Heart right ventricle (tissue), 16 donors: ENCODE data around the gene CSTPP1. TPM values are rescaled to one million over a fixed set of nuclear protein-coding genes. Genes with fewer than 3 reads are reported as not detected.

Source experiments
- ATAC-seq, 8 donors: fragments of 200-7000 bp; cut with Tn5 transposase; one replicate each; pipeline ENCODE4 v1.9.1; 2020; ENCODE audit warnings: mild to moderate bottlenecking in 8 of 8, moderate library complexity in 8 of 8, moderate number of reproducible peaks in 1 of 8
- DNase-seq, 2 donors: peaks; one replicate each; pipeline ENCODE4 v3.0.0-alpha.2; 2020
- H3K27ac ChIP-seq, 10 donors: fragments of 200-600 bp; sonication (generic) in 2 of 10; one replicate each; pipeline versions ENCODE4 v1.5.0 to v1.8.0; 2020 to 2022; ENCODE audit warnings: mild to moderate bottlenecking in 3 of 10
- H3K27me3 ChIP-seq, 7 donors: fragments of 200-600 bp; one replicate each; pipeline ENCODE4 v1.8.0; 2021 to 2022; ENCODE audit warnings: mild to moderate bottlenecking in 2 of 7
- H3K36me3 ChIP-seq, 9 donors: fragments of 200-600 bp; sonication (generic) in 1 of 9; one replicate each; pipeline versions ENCODE4 v1.5.0 to v1.8.0; 2020 to 2022; ENCODE audit warnings: mild to moderate bottlenecking in 2 of 9
- H3K4me1 ChIP-seq, 9 donors: fragments of 200-600 bp; sonication (generic) in 1 of 9; one replicate each; pipeline versions ENCODE4 v1.5.0 to v1.8.0; 2020 to 2022; ENCODE audit warnings: mild to moderate bottlenecking in 4 of 9
- H3K4me3 ChIP-seq, 10 donors: fragments of 200-600 bp; sonication (generic) in 2 of 10; one replicate each; pipeline versions ENCODE4 v1.5.0 to v1.8.0; 2020 to 2022; ENCODE audit warnings: mild to moderate bottlenecking in 7 of 10, moderate library complexity in 2 of 10
- H3K9me3 ChIP-seq, 11 donors: fragments of 200-600 bp in 10 of 11; sonication (generic) in 2 of 11; one replicate each; pipeline versions ENCODE4 v1.5.0 to v1.8.0; 2013 to 2022; ENCODE audit warnings: mild to moderate bottlenecking in 2 of 11, control low read depth in 1 of 11, moderate library complexity in 1 of 11
- CTCF ChIP-seq, 9 donors: fragments of 200-600 bp; sonication (generic) in 2 of 9; IDR thresholded peaks; one replicate each; pipeline versions ENCODE4 v1.5.0 to v1.8.0; 2021 to 2022; ENCODE audit warnings: antibody characterized with exemption in 9 of 9, mild to moderate bottlenecking in 5 of 9, moderate library complexity in 1 of 9
- WGBS, 2 donors: extraction: QIAGEN DNeasy Blood & Tissue Kit; methylation state at CpG; one replicate each; pipeline ENCODE4 v1.1.7; 2013; ENCODE audit warnings: inconsistent platforms in 1 of 2; 5-methylcytosine and 5-hydroxymethylcytosine counted together
- intact Hi-C, 10 donors: fragments of 100-400 bp; cut with DNase I; formaldehyde crosslinking; loops; one replicate each; pipeline versions ENCODE4 v1.11.1 to v1.14.2; 2022
- polyA plus RNA-seq, 2 donors: library from polyadenylated mRNA; stranded (reverse); fragments of 200-250 nt; gene quantifications; one replicate each; pipeline ENCODE4 v1.2.3, GENCODE V29; 2013
- total RNA-seq, 10 donors: library from RNA; stranded (reverse); fragmentation: NEBNext Ultra II Directional in 3 of 10; extraction: Animal tissue kit (Norgen Biotek cat#: 25700) in 3 of 10; gene quantifications; one replicate each; pipeline versions ENCODE4 v1.2.1 to v1.2.4, GENCODE V29; 2021 to 2023
- donor health status: Arrhythmogenic right ventricular cardiomyopathy.
- donor health status: ischemic (EF 13 %, LVEDD 7.1; RV severe dilation, severe dysfunction).
- donor health status: healthy with polysubstance abuse.
- donor health status: DM: no; HTN: yes; CAD: no.
- donor health status: DM: no; HTN: no; CAD: no.
- donor health status: ischemic (EF 25% LVEDD 6.9; RV normal size, moderate dysfunction).
- donor health status: ischemic (EF 25% LVEDD 5.7; RV mildly dilated, moderate dysfunction).
- donor health status: healthy.
- donor health status: DM: yes; HTN: yes; CAD: no.
- donor health status: Ischemic cardiomyopathy.
- donor health status: ischemic (EF 35%, LVEDD 5.7; RV mildly dilated, moderate dysfunction).
- donor health status: nonischemic (EF 11% LVEDD 7.7; RV severe dilation, severe dysfunction).
- donor health status: DM: yes; HTN: yes; CAD: no.
- donor health status: PGD.
- donor health status: ischemic (EF 29% LVEDD 5.4; RV normal size, mild dysfunction).
- donor health status: nonischemic (EF 23%, LVEDD 6.1; RV moderate dilation, normal function).

CSTPP1 gene
- total and polyA plus RNA-seq, 12 donors: 10.2 to 26.7 (median 16.7) TPM

GRCh38 chr11:46914363-46914762 is 22.2 kb upstream of the CSTPP1 start:
- DNase-seq (peak in 1 of 2 donors; percentile 58), ATAC-seq (peak; percentile 39 to 85 (median 76))
- H3K27ac ChIP-seq: peak overlapping the region; percentile 41 to 91 (median 79)
- TF ChIP-seq CTCF (IDR thresholded peaks at IDR 0.05): no peak
- 30 to 43% methylated on average over 5 of the region's 5 CpGs for WGBS, 2 donors
- H3K4me1 ChIP-seq: peaks cover 5 to 65% (median 45%) of the 10 kb centered on the region in 9 donors
- no peaks in the 10 kb centered on the region for H3K36me3 ChIP-seq
- peaks cover 0 to 71% (median 7%) of the 10 kb centered on the region in 7 donors for H3K27me3 ChIP-seq
- H3K9me3 ChIP-seq: no peaks in the 10 kb centered on the region
- intact Hi-C loops: no loop called here
- no peak overlapping the region for H3K4me3 ChIP-seq

DNA sequence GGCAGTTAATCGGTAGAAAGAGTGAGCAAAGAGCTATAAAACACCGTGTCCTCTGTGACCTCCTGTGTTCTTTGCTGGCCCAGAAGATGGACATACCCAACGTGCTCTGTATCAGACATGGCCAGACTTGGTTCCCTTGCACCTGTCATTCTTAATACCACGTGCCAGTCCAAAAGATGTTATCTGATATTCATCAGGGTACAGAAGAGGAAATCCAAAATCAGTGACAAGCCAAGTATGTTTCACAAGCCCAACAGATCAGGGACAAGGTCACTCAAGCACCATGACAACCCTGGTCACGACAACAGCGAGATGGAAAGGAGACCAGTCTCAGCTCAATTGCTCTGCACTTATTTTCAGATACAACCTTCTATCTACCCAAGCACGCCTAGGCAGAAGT is 21.7 kb upstream of the CSTPP1 start:
- H3K4me3 ChIP-seq: no peak overlapping the region
- peak overlapping the region; percentile 41 to 91 (median 79) for H3K27ac ChIP-seq
- H3K4me1 ChIP-seq: peaks cover 5 to 70% (median 45%) of the 10 kb centered on the region in 9 donors
- intact Hi-C loops: no loop called here
- TF ChIP-seq CTCF (IDR thresholded peaks at IDR 0.05): no peak
- WGBS, 2 donors: 47 to 54% methylated on average over 7 of the region's 7 CpGs
- no peaks in the 10 kb centered on the region for H3K9me3 ChIP-seq
- no peaks in the 10 kb centered on the region for H3K36me3 ChIP-seq
- peaks cover 0 to 76% (median 7%) of the 10 kb centered on the region in 7 donors for H3K27me3 ChIP-seq
- ATAC-seq (no peak), DNase-seq (no peak)

GRCh38 chr11:46916286-46917108 is 20.1 kb upstream of the CSTPP1 start:
- H3K27ac ChIP-seq: peak overlapping the region; percentile 54 to 91 (median 80)
- H3K27me3 ChIP-seq: peaks cover 0 to 76% (median 7%) of the 10 kb centered on the region in 7 donors
- intact Hi-C loops: no loop called here
- peak overlapping the region; percentile 42 to 81 (median 70) for H3K4me3 ChIP-seq
- peak in 5 of 9 donors; percentile 4 to 24 (median 20) for TF ChIP-seq CTCF (IDR thresholded peaks at IDR 0.05)
- no peaks in the 10 kb centered on the region for H3K9me3 ChIP-seq
- ATAC-seq: peak; percentile 60 to 88 (median 80)
- WGBS, 2 donors: 6 to 11% methylated on average over 24 of the region's 24 CpGs
- DNase-seq: peak; percentile 62 to 73
- H3K36me3 ChIP-seq: no peaks in the 10 kb centered on the region
- peaks cover 7 to 86% (median 50%) of the 10 kb centered on the region in 9 donors for H3K4me1 ChIP-seq

DNA sequence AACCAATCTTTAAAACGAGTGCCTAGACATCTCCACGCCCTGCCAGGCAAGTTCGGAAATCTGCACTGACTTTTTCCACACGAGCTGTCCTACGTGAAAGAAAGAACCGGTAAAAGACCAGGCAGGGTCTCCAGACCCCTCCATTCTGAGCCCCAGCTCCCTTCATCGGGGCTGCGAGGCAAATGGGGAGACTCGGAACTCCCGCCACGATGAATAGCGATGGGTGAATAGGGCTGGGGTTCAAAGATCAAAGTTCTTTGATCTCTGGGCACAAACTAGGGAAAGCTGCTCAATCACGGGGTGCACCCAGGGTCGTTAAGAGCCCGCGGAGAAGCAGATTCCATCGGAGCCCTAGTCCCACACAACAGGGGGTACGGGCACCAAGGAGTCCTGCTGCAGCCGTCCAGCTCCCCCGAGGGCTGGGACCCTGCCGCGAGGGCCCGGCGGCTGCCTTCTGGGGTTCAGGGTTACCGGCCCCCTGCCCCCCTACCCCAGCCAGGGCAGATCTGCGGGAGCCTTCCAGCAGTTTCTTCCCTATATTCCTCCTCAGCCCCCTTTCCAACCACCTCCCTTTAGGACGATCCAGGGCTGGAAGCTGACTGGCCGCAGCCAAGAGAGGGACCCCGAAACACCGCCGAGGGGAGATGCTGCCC is 19.3 kb upstream of the CSTPP1 start:
- intact Hi-C loops: no loop called here
- WGBS, 2 donors: 0 to 1% methylated on average over 25 to 31 of the region's 31 CpGs
- Histone ChIP-seq H3K27ac (peak overlapping the region; percentile 54 to 91 (median 80)), H3K4me3 (peak overlapping the region; percentile 42 to 81 (median 70)), H3K36me3 (no peaks in the 10 kb centered on the region), H3K4me1 (peaks cover 7 to 84% (median 48%) of the 10 kb centered on the region in 9 donors), H3K9me3 (no peaks in the 10 kb centered on the region), H3K27me3 (peaks cover 0 to 72% (median 7%) of the 10 kb centered on the region in 7 donors)
- ATAC-seq (peak in 5 of 8 donors; percentile 1 to 16 (median 7)), DNase-seq (no peak)
- TF ChIP-seq CTCF (IDR thresholded peaks at IDR 0.05): no peak
